Pancreas (tissue), 10 donors: Measurements from ENCODE around the gene KRTAP10-4. TPM values are rescaled to one million over a fixed set of nuclear protein-coding genes. Genes with fewer than 3 reads are reported as not detected.
"Not testable (repeated sequence)": the region's sequence is repeated elsewhere in the genome, so short reads cannot be mapped to it uniquely, and the experiment has no call there.

Experiments
- ATAC-seq, 4 donors: fragments of 200-7000 bp; cut with Tn5 transposase; one replicate each; pipeline versions ENCODE4 v1.8.0 to v1.9.1; 2020; ENCODE audit warnings: mild to moderate bottlenecking in 4 of 4, moderate library complexity in 4 of 4
- DNase-seq, 6 donors: peaks; one replicate each; pipeline ENCODE4 v3.0.0-alpha.2; 2020
- FAIRE-seq: peaks from 2 replicates; lab custom pipeline; 2012; peaks lifted over from hg19 to GRCh38; lab: Jason Lieb, UNC
- H3K27ac ChIP-seq, 4 donors: fragments of 200-600 bp; sonication (generic); 1 replicate in 3 of 4; 2 replicates in 1 of 4; pipeline versions ENCODE4 v1.5.0 to v1.8.0; 2020
- H3K27me3 ChIP-seq, 4 donors: fragments of 200-600 bp; one replicate each; pipeline ENCODE4 v1.8.0; 2021
- H3K36me3 ChIP-seq, 3 donors: fragments of 200-600 bp; sonication (generic) in 1 of 3; one replicate each; pipeline versions ENCODE4 v1.5.0 to v1.8.0; 2020 to 2021
- H3K4me1 ChIP-seq, 3 donors: fragments of 200-600 bp; one replicate each; pipeline ENCODE4 v1.8.0; 2021
- H3K4me3 ChIP-seq, 4 donors: fragments of 200-600 bp; sonication (generic) in 2 of 4; one replicate each; pipeline versions ENCODE4 v1.5.0 to v1.8.0; 2020 to 2021
- H3K9me3 ChIP-seq, 4 donors: fragments of 200-600 bp; one replicate each; pipeline ENCODE4 v1.8.0; 2021
- CTCF ChIP-seq, 4 donors: fragments of 200-600 bp; sonication (generic) in 3 of 4; IDR thresholded peaks; one replicate each; pipeline versions ENCODE4 v1.5.0 to v1.8.0; 2021; ENCODE audit warnings: antibody characterized with exemption in 4 of 4
- WGBS, 2 donors: extraction: QIAGEN DNeasy Blood & Tissue Kit; methylation state at CpG; one replicate each; pipeline ENCODE4 v1.1.7; 2013; 5-methylcytosine and 5-hydroxymethylcytosine counted together
- intact Hi-C, 3 donors: fragments of 100-400 bp; cut with DNase I; formaldehyde crosslinking; loops; one replicate each; pipeline versions ENCODE4 v1.11.1 to v1.14.2; 2022
- polyA plus RNA-seq, 2 donors: library from polyadenylated mRNA; stranded (reverse); fragments of 200-250 nt; gene quantifications; one replicate each; pipeline ENCODE4 v1.2.3, GENCODE V29; 2013
- total RNA-seq, 6 donors: library from RNA; stranded (reverse); fragmentation: NEBNext Ultra II Directional in 4 of 6; extraction: Animal tissue kit (Norgen Biotek cat#: 25700) in 4 of 6; gene quantifications; one replicate each; pipeline versions ENCODE4 v1.2.1 to v1.2.4, GENCODE V29; 2021 to 2023
- donor health status: healthy with polysubstance abuse.
- donor health status: DM: no; HTN: no; CAD: no; lungs with moderate emphysema.
- donor health status: DM: no; HTN: no; CAD: no.
- donor health status: control.
- donor health status: control.
- donor health status: Bipolar disorder and iron deficiency.
- donor health status: DM: yes; HTN: yes; CAD: no.
- donor health status: DM: no; HTN: no; CAD: no.
- donor health status: DM: no; HTN: no; CAD: no.
- donor health status: DM: yes; HTN: yes; CAD: no.

KRTAP10-4 gene
- total and polyA plus RNA-seq, 8 donors: not detected

DNA sequence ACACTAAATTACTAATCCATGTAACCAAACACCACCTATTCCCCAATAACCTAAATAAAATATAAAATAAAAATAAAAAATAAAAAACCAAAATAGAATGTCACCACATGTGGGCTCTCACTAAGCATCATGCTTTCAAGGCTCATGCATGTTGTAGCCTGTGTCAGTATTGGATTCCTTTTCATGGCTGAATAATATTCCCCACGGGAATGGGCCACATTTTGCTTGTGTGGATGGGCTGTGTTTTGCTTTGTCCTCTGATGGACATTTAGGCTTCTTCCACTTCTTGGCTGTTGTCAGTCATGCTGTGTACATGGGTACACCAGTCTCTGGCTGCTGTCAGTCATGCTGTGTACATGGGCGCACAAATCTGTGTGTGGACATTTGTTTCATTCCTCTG lies 15.6 kb downstream of the KRTAP10-4 start:
- intact Hi-C loops: no loop called here

DNA sequence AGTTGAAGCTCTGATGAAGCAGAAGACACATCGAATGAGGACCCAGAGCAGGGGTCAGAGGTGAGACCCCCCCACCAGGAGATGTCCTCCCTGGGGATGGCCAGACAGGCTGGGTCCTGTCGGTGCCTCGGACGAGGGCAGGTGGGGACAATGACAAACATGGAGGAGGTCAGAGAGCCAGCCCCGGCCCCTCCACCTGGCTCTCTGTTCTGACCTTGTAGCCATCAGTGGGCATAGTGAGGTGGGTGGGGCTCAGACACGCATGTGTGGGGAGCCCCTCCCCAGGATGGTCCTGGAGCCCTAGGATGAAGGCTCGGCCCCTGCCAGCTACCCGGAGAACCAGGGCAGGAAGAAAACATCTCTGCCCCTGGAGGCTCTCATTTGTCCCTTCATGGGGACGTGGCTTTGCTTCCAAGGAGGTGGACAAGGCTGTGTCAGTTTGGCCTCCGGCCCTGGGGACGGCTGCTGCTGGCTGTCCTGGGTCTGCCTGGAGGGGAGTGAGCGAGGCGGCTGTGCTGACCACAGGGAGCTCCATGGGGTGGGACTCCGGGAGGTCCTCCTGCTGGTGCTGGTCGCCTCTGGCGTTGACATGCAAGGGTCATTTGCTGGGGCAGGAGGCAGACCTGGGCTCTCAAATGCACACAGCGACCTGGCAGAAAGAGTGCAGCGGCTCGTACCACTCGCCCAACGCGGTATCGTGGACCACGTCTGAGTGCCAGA lies 16.2 kb downstream of the KRTAP10-4 start:
- no peaks in the 10 kb centered on the region for H3K9me3 ChIP-seq
- DNase-seq: peak in 1 of 6 donors; percentile 28

More for the DNA sequence above, 15.6 kb downstream of the KRTAP10-4 start:
- WGBS, 2 donors: 80 to 91% methylated on average over 2 of the region's 2 CpGs
- peaks cover 0 to 7% (median 0%) of the 10 kb centered on the region in 4 donors for H3K27me3 ChIP-seq
- FAIRE-seq (no peak), ATAC-seq (no peak), DNase-seq (no peak)
- H3K4me3 ChIP-seq: no peak overlapping the region
- H3K9me3 ChIP-seq: no peaks in the 10 kb centered on the region
- no peaks in the 10 kb centered on the region for H3K4me1 ChIP-seq
- H3K36me3 ChIP-seq: no peaks in the 10 kb centered on the region
- no peak for TF ChIP-seq CTCF (IDR thresholded peaks at IDR 0.05)
- no peak overlapping the region for H3K27ac ChIP-seq

GRCh38 chr21:44590311-44590721 lies 16.8 kb downstream of the KRTAP10-4 start:
- WGBS, 2 donors: 53 to 68% methylated on average over 10 of the region's 10 CpGs

More for the DNA sequence above, 16.2 kb downstream of the KRTAP10-4 start:
- intact Hi-C loops: no loop called here
- 48 to 55% methylated on average over 24 of the region's 24 CpGs for WGBS, 2 donors
- TF ChIP-seq CTCF (IDR thresholded peaks at IDR 0.05): no peak
- H3K36me3 ChIP-seq: no peaks in the 10 kb centered on the region
- peaks cover 0 to 7% (median 0%) of the 10 kb centered on the region in 4 donors for H3K27me3 ChIP-seq
- H3K4me1 ChIP-seq: no peaks in the 10 kb centered on the region
- FAIRE-seq: no peak
- no peak overlapping the region for H3K4me3 ChIP-seq
- ATAC-seq: no peak
- H3K27ac ChIP-seq: no peak overlapping the region

GRCh38 chr21:44590897-44591800 lies 17.6 kb downstream of the KRTAP10-4 start:
- H3K4me3 ChIP-seq, FAIRE-seq, H3K36me3 ChIP-seq, intact Hi-C loops, H3K27ac ChIP-seq, H3K4me1 ChIP-seq, H3K27me3 ChIP-seq, H3K9me3 ChIP-seq, ATAC-seq, DNase-seq: not testable (repeated sequence)
- WGBS, 2 donors: 39 to 50% methylated on average over 15 to 18 of the region's 19 CpGs

More at GRCh38 chr21:44590311-44590721, 16.8 kb downstream of the KRTAP10-4 start:
- peaks cover 0 to 7% (median 0%) of the 10 kb centered on the region in 4 donors for H3K27me3 ChIP-seq
- ATAC-seq: no peak
- intact Hi-C loops: no loop called here
- FAIRE-seq: no peak
- no peaks in the 10 kb centered on the region for H3K36me3 ChIP-seq
- H3K27ac ChIP-seq: no peak overlapping the region
- H3K4me3 ChIP-seq: no peak overlapping the region
- peak in 1 of 6 donors; percentile 47 for DNase-seq
- H3K9me3 ChIP-seq: no peaks in the 10 kb centered on the region
- no peak for TF ChIP-seq CTCF (IDR thresholded peaks at IDR 0.05)
- H3K4me1 ChIP-seq: no peaks in the 10 kb centered on the region

- H3K4me3 ChIP-seq, H3K36me3 ChIP-seq, ATAC-seq, H3K27ac ChIP-seq, H3K9me3 ChIP-seq, H3K4me1 ChIP-seq, intact Hi-C loops, H3K27me3 ChIP-seq, FAIRE-seq: not testable (repeated sequence)
- WGBS, 2 donors: 13 to 32% methylated on average over 1 to 4 of the region's 4 CpGs
- peak in 1 of 6 donors; percentile 40 for DNase-seq
Observed at GRCh38 chr21:44591801-44592130, 18.2 kb downstream of the KRTAP10-4 start.
